HG03571 (cell line): ENCODE results near the gene KIF19.

Source experiments
- ATAC-seq: cut with Tn5 transposase; IDR thresholded peaks from one replicate; pipeline ENCODE4 v1.9.1; 2021; ENCODE audit not compliant: unreplicated experiment

The KIF19 gene

DNA sequence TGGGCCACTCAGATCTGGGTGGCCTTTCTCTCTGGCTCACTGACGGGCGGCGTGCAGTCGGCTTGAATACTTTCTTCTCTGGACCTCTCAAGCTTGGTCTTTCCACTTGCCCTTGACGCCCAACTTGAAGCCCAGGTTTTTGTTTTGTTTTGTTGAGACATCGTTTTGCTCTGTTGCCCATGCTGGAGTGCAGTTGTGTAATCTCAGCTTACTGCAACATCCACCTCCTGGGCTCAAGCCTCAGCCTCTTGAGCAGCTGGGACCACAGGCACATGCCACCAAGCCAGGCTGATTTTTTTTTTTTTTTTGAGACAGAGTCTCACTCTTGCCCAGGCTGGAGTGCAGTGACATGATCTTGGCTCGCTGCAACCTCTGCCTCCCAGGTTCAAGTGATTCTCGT, 22.7 kb upstream of the KIF19 start:
- ATAC-seq = no peak

DNA sequence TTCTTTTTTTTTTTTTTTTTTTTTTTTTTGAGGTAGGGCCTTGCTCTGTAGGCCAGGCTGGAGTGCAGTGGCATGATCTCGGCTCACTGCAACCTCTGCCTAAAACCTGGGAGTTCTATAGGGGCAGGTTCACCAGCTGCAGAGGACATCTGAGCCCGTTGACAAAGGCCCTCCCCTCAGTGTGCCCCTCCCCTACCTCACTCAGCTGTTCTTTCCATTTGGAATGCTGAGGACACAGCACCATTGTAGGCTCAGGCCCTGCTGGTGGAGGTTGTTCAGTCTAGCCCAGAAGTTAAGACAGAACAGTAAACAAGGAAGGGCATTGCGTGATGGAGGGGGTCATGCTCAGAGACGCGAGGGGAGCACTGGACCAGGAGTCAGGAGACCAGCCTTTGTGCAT, 21.8 kb upstream of the KIF19 start:
- ATAC-seq = no peak

DNA sequence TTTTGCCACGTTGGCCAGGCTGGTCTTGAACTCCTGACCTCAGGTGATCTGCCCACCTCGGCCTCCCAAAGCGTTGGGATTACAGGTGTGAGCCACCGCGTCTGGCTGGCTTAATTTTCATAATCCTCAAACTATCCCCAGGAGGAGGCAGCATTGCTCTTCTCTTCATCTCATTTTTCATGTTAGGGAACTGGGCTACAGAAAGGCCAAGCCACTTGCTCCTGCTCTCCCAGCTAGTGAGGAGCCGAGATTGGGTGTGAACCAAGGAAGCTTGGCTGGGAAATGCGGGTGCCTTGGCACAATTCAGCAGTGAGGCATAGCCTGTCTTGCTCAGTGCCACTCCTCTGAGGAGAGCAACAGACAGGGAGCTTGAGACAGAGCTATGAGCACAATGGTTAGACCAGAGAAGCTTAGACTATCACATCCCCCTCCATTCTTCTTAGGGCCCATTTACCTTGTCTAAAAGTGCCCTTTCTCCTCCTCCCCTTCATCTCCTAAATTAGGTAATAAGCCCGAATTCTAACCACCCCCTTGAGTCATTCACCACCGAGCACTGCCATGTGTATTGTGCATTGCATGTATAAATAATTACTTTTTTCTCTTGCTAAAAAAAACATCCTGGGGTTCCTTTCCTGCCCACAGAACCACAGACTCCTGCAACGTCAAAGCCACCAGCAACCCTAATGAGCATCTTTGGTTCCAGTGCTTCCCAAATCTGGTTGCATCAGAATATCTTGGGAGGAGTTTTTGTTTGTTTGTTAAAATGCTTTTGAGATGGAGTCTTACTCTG, 20.0 kb upstream of the KIF19 start:
- ATAC-seq = no peak

DNA sequence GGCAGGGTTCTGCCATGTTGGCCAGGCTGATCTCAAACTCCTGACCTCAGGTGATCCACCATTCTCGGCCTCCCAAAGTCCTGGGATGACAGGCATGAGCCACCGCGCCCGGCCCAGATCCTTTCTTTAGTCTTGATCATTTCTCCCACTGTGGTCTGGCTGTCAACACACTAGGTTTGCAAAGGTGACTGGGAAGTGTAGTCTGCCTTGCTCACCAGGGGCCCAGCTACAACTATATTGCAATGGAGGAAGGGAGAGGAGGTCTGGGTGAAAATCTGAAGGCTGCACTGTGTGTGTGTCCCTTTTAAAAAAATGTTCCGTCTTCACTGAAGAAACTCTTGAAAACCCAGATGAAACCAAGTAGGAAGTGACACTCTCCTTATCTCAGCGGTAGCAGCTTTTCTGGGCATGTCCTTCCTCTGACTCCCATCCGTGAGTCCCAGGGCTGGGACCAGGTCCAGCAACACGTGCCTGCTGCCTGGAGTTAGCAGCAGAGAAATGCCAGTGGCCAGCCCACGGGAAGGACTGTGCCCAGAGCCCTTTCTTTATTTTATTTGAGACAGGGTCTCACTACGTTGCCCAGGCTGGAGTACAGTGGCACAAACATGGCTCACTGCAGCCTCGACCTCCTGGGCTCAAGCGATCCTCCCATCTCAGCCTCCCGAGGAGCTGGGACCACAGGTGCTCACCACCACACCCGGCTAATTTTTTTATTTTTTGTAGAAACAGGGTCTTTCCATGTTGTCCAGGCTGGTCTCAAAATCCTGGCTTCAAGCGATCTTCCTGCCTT, 17.8 kb upstream of the KIF19 start:
- ATAC-seq = no peak

DNA sequence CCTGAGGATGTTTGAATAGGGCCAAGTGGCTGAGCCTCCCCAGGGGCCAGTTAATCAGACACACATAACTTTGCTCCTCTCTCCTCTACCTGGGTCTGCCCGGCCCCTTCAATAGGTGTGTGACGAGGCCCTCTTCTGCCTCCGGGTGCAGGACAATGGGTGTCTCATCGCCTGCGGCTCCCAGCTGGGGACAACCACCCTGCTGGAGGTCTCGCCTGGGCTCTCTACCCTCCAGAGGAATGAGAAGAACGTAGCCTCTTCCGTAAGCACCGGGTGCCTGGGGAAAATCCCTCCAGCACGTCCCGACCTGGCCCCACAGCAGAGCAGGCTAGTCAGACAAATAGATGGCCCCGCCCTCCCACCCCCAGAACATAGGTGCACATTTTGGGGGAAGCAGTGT, 16.1 kb upstream of the KIF19 start:
- ATAC-seq = no peak

DNA sequence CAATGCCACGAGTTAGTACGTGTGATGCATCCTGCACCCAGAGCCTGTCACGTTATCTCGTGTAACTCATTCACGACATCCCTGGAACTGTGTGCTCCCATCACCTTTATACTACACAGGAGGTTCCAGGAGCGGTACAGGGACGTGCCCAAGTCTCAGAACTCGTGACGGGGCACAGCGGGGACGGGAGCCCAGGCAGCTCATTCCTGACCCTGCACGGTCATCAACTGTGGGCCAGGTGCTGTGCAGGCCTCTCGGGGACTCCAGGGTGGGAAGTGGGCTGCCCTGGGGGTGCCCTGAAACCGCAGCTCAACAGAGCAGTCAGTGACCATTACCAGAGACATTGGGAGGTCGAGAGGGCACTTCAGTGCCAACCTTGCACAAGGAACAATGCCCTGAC, 11.1 kb upstream of the KIF19 start:
- ATAC-seq = no peak

DNA sequence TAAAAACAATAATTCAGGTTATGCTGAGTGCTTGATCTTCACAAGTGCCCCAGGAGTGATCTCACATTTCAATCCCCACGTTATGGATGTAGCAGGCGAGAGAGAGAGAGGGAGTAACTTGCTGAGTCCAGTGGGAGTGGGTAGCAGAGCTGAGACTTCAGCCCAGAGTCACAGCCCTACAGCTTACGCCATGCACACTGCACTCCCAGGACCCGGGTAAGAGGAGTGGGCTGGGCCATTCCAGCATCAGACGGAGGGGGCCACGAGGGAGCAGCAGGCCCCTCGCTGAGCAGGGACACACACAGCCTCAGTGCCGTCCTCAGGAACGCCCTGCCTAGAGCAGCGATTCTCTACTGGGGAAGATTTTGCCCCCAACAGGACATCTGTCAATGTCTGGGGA, 9.8 kb upstream of the KIF19 start:
- ATAC-seq = no peak

DNA sequence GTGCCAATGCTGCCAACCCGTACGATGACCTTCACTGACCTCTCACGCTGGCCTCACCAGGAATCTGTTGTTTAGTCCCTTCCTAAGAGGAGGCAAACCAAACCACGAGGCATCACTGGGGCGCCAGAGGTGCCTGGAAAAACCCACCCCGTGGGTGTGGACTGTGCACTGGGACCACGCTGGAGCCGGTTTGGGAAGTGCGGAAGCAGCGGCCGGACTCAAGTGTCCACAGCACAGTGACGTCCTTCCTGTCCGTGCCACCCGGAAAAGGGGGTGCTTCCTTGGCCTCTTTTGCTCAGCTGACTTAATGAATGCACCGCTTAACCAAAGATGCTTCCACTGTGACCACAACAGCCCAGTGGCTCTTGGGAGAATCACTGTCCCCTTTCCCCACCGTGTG, 9.0 kb upstream of the KIF19 start:
- no peak for ATAC-seq

DNA sequence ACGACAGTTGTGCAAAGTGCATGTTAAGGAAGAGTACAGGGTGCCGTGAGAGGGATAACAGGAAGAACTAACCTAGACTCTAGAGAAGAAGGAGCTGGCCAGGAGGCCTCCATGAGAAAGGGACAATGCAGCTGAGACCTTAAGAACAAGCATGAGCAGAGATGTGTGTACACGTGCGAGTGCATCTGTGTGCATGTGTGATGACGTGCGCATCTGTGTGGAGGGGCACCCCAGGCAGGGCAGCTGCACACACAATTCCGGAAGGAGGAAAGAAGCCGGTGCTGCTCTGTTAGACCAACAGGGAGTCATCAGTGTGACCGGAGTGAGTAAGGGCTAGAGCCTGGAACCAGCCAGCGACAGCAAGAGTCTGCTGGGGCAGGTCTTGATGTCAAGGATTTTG, 7.6 kb upstream of the KIF19 start:
- ATAC-seq = no peak

DNA sequence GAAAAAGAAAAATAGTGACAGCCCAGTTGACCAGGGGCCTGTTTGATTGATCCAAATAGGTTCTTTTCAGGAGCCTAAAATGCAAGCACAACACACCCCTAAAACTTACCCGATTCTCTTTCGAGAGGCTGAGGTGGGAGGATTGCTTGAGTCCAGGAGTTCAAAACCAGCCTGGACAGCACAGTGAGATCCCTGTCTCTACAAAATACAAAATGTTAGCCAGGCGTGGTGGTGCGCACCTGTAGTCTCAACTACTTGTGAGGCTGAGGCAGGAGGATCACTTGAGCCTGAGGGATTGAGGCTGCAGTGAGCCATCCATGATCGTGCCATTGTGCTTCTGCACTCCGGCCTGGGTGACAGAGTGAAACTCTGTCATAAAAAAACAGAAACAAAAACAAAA, 1.5 kb upstream of the KIF19 start:
- ATAC-seq = no peak

DNA sequence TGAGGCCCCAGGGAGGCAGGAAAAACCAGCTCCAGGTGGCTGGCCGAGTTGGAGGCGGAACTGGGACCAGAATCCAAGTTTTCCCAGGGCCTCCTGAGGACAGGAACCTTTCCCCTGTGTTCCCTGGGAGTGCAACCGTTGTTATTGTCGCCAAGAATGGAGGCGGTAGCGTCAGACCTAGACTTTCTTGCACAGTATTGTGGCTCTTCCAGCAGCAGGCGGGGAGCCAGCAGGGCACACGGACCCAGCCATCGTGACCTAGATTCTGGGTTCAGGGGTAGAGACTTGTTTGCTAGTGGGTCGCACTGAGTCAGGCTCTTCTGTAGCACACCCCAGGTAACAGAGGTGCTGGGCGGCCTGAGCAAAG, 667 bp upstream of the KIF19 start:
- no peak for ATAC-seq

DNA sequence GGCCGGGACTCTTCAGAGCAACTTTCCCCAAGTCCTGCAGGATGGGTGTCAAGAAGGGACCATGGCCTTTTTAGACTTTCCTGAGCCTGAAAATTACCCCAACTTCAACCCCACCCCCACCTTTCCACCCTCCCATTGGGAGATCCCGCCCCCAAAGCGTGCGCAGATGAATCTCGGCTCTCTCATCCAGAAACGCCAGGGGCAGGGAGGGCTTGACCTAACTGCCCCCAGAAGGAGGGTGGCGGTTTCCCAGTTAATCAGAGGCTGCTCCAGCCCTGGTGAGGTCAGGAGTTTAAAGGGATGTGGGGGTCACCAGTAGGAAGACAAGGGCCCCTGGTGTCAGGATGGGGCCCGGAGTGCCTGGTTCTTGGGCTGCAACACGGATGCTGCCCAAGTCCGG, 480 bp downstream of the KIF19 start:
- ATAC-seq = no peak

DNA sequence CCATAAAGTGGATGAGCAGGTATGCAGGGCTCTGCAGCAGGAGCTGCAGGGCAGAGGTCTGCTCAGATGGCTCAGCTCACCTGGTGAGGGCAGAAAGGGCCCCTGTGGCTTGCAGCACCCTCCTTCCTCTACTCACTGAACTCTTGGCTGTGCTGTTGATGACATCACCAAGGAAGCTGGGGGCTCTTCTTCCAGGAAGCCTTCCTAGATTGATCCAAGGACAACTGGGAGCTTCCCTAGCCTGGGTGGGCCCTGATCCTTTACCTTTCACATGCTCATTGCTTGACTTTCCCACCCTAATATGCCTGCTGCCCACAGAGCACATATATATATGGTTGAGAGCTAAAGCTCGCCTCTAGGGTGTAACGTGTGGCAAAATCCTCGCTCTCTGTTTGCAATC, 2.5 kb downstream of the KIF19 start:
- no peak for ATAC-seq

DNA sequence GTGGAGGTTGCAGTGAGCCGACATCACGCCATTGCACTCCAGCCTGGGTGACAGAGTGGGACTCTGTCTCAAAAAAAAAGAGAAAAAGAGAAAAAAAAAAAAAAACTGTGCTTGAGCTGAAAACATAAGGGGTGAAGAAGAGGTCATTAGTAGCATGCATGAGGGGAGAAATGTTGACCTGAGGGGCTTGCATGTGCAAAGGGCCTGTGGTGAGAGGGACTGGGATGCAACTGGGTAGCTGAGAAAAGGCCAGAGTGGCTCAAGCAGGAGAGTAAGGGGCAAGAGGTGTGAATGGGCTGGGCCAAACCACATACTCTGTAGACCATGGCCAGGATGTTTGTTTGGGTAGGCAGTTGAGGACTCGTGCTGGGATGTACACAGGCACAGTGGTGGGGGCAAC, 3.4 kb downstream of the KIF19 start:
- no peak for ATAC-seq

DNA sequence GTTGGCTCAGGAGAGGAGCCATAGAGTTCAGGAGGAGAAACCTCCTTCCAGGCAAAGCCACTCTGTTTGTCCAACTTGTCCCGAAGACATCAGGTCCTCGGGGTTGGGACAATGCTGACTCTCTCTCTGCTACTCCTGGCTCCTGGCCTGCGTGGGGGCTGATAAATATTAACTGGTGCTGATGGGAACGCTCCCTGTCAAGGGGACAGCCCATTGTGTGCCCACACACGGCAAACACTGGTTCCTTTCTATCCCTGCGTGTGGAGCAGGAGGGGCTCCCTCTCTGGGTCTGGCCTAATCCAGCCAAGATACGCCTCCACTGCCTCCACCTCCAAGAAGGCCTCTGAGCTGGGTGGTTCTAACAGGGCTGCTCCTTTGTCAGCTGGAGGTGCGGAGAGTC, 4.4 kb downstream of the KIF19 start:
- ATAC-seq = no peak

DNA sequence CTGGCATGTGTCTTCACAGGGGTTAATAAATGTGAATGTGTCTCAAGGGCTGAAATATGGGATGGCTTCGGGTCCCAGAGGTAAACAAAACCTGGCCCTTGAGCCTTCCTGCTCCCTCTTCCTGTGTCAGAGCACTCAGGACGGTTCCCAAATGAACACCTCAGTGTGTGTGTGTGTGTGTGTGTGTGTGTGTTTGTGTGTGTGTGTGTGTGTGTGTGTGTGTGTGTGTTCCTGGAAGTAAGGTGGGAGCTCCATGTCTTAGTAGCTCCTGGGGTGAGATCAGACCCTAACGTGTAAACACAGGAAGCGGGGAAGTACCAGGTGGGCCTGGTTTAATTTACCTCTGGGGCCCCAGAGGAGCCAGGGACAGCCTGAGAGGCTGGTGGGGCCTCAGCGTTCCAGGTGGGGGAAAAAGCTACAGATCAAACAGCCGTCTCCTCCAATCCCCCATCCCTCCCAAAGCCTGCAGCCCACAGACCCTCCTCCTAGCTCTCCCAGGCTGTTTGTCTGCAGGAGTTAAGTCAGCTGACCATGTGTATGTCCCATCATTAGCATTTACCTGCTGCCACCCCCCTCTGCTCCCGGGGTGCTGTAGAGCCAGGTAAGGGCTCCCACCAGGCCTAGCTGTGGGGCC, 6.1 kb downstream of the KIF19 start:
- ATAC-seq = no peak

DNA sequence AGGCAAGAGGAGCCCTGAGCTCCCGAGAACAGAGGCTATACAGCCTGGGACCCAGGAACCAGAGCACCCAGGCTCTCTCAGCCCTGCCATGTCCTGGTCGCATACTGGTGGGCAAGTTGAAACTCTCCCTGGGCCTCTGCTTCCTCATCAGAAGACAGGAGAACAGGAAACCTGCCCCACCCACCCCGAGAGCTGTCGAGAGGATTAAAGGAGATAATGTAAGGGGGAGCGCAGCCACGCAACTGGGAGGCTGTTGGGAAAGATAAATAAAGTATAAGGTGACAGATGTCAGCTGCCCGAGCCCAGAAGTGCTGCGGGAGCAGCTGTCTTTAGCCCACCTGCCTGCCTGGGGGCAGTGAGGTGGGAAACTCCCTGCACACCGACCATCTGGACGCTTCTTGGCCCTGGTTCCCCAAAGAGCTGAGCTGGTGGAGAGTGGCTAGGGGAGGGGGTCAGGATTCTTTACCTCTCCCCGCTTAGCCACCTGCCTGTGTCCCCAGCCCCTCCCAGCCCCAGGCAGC, 6.8 kb downstream of the KIF19 start:
- no peak for ATAC-seq

DNA sequence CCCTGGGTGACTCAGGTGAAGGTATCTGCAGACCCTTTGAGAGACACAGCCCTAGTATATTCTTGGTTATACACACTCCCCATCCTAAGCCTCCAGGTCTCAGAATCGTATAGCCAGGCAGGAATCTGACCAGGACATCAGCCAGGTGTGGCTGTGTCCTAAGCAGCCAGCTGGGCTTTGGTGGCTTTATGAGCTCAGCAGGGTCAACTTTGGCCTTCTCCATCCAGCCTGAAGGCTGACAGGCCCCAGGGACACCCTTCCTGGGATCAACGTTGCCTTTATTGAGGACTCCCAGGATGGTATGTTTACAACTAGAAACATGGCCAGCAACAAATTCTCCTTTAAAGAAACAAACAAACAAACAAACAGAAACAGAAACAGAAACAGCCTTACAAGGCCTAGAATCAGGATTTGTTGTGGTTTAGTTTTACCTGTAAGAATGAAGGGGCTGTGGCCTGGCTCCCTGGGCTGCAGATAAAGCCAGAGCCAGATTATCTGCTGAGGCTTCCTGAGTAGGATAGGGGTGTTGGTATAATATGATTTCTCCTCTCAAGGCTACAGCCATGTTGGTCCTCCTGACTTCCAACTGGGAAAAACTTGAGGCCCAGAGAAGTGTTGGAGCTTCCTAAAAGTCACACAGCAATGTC, 8.5 kb downstream of the KIF19 start:
- no peak for ATAC-seq

DNA sequence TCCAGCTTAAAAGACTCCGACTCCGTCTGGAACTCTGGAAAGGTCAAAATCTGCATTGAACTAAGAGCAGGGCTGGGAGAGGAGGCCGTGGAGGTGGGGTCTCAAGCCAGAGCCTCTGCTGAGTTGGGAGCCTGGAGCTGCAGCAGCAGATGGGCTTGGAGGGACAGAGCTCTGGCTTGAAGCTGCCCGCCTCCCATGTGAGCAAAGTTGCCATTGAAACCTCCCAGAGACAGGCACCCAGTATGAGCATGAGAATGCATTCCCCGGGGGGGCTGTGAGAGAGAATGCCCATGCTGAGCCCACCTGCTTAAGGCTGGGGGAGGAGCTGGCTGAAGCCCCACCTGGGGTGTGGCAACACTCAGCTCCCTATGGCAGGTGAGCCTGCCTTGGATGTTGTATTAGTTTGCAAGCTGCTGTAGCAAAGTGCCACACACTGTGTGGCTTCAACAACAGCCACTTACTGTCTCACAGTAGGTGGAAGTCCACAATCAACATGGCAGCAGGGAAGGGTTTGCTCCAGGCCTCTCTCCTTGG, 9.6 kb downstream of the KIF19 start:
- ATAC-seq = no peak

DNA sequence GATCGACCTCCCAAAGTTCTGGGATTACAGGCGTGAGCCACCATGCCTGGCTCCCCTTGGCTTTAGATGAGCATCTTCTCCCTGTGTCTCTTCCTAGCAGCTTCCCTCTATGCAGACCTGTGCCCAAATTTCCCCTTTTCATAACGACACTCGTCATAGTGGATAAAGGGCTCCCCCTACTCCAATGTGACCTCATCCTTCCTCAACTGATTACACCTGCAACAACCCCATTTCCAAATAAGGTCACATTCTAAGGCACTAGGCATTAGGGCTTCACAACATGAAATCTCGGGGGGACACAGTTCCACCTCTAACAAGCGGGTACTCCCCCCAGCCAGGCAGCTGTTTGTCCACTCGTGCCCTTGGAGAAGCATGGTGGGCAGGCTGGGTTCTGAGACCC, 10.3 kb downstream of the KIF19 start:
- no peak for ATAC-seq

DNA sequence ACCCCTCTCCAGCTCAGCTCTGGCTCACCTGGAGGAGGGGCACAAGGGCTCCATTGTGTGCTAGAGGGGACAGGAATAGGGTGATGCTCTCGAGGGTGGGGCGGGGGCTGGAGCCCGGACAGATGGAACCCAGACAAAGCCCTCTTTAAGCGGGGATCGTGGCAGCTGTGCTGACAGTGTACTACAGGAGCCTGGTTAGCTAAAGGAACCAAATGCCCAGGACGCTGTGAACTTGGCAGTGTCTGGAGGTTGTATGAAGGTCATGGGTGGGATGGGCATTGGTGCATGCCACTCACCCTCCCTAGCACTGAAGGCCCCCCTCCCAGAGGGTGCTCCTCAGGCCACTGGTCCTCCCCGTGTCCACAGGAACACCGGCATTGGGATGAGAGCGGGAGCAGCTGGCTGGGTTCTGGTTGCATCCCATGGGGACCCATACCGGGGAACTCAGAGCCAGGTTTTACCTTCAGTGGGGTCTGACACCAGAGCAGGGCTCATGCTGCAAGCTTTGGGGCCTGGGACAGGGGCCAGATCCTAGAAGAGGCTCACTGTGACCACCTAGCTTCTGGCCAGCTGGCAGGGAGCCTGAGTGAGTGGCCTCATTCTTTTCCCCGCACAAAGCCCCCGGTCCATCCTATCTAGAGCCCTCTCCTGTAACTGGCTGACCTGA, 11.9 kb downstream of the KIF19 start:
- ATAC-seq = no peak
